Measurements from ENCODE around the gene NDST1. TPM values are rescaled to one million over a fixed set of nuclear protein-coding genes. Genes with fewer than 3 reads are reported as not detected.

The NDST1 gene
- total and polyA plus RNA-seq, 10 of the 15 experiments (the other 5 are each of a cell fraction or from before 2014, with no cell fraction given) = 0.20 to 53.5 (median 12.9) TPM

- in situ Hi-C loops (cut with MboI) = no loop called here
- TF ChIP-seq SPI1 (IDR thresholded peaks at IDR 0.05; ENCODE audit: borderline replicate concordance, insufficient read depth, low read depth, low read length) = no peak
- no peak for TF ChIP-seq SUZ12 (IDR thresholded peaks at IDR 0.05; ENCODE audit: unreplicated experiment)
- TF ChIP-seq STAT1 (conservative IDR thresholded peaks at IDR 0.05) = no peak
- TF ChIP-seq NR2C1 (IDR thresholded peaks at IDR 0.05) = no peak
- no peak for TF ChIP-seq KAT2A (conservative IDR thresholded peaks at IDR 0.05; ENCODE audit: control insufficient read depth, low read depth, low read length)
- no peak for TF ChIP-seq RAD51 (IDR thresholded peaks at IDR 0.05)
- no peak for TF ChIP-seq ZBED1 (IDR thresholded peaks at IDR 0.05; ENCODE audit: borderline replicate concordance)
- TF ChIP-seq SIN3A (IDR thresholded peaks at IDR 0.05; ENCODE audit: low read depth, low read length) = no peak
- TF ChIP-seq NFIC (IDR thresholded peaks at IDR 0.05; ENCODE audit: low read depth, low read length) = no peak
- TF ChIP-seq YY1 (IDR thresholded peaks at IDR 0.05; ENCODE audit: low read depth, low read length) = no peak
- no peak for TF ChIP-seq POLR2A (IDR thresholded peaks at IDR 0.05; ENCODE audit: low read depth, low read length)
- no peak for TF ChIP-seq BACH1 (IDR thresholded peaks at IDR 0.05; ENCODE audit: borderline replicate concordance)
- Histone ChIP-seq H2AFZ (ENCODE audit: control insufficient read depth, low read depth, low read length) (no peak overlapping the region), H3K9ac (ENCODE audit: control insufficient read depth, insufficient read depth, low read length) (no peak overlapping the region), H3K27me3 (replicated peaks in 1 of 2; ENCODE audit: control insufficient read depth in 2 of 2, insufficient read depth in 2 of 2, low read length in 1 of 2) (no peaks in the 10 kb centered on the region), H3K9me3 (replicated peaks; ENCODE audit: control insufficient read depth, insufficient read depth, low read length) (no peaks in the 10 kb centered on the region), H3K36me3 (ENCODE audit: control insufficient read depth in 2 of 2, insufficient read depth in 2 of 2, low read length in 1 of 2) (peaks cover 7 to 18% of the 10 kb centered on the region in 2 experiments; a peak in 3 of 4 replicates), H4K20me1 (ENCODE audit: control insufficient read depth, insufficient read depth) (peaks cover 3% of the 10 kb centered on the region; the same call in 1 of the 2 replicates), H3K4me2 (ENCODE audit: control insufficient read depth, insufficient read depth) (no peak overlapping the region), H3K4me1 (ENCODE audit: control insufficient read depth, insufficient read depth, low read length) (no peaks in the 10 kb centered on the region), H3K27ac (ENCODE audit: control insufficient read depth, insufficient read depth) (no peak overlapping the region), H3K79me2 (ENCODE audit: control insufficient read depth, insufficient read depth, low read length) (peaks cover 11% of the 10 kb centered on the region), H3K4me3 (no peak overlapping the region)
- FAIRE-seq (no peak), ATAC-seq (no peak), DNase-seq (ENCODE audit: low read depth, low spot score) (no peak)
- SMC1A ChIA-PET (ENCODE audit: uncharacterized antibody, unreplicated experiment) = interaction anchor here (0.7 to 2.7 kb wide), 4 partner anchors 9 to 157 kb away, joined by 3 to 15 read pairs (median 4); no protein-coding TSS in a partner anchor
- RAD21 ChIA-PET (ENCODE audit: unreplicated experiment) = interaction anchor here (1.1 to 1.4 kb wide), 2 partner anchors 9 to 40 kb away, joined by 3 to 9 read pairs; no protein-coding TSS in a partner anchor
- intact Hi-C loops (cut with micrococcal nuclease; ENCODE audit: unreplicated experiment) = loop anchor here (1.0 kb wide), 1 partner anchor 10 kb away; no protein-coding TSS in a partner anchor
- BruUV-seq (replicated peaks) = no TSS peak
- CTCF ChIA-PET = interaction anchor here (1.1 to 2.6 kb wide), 2 partner anchors 9 to 40 kb away, joined by 3 to 11 read pairs; no protein-coding TSS in a partner anchor
- POLR2A ChIA-PET = interaction anchor here (0.6 to 1.8 kb wide), 2 partner anchors 9 to 11 kb away, joined by 6 to 7 read pairs; no protein-coding TSS in a partner anchor
Observed at GRCh38 chr5:150498971-150499370, 9.0 kb upstream of the NDST1 start.

All from GM12878 (cell line).